PC-3 (cell line): ENCODE measurements around the gene TRPM5.

Experiments used
- EZH2 ChIP-seq: fragments of 300-600 bp; sonication (generic); IDR thresholded peaks from one replicate; pipeline ENCODE4 v1.6.1; 2017; ENCODE audit warnings: antibody characterized with exemption, mild to moderate bottlenecking, low read length; ENCODE audit not compliant: unreplicated experiment
- EZH2phosphoT487 ChIP-seq: fragments of 300-600 bp; sonication (generic); IDR thresholded peaks from 2 replicates; pipeline ENCODE4 v1.6.1; 2018; ENCODE audit warnings: mild to moderate bottlenecking, antibody characterized with exemption, low read length, borderline replicate concordance
- TF ChIP-seq, protein P1 (sequence below): fragments of 300-600 bp; sonication (generic); conservative IDR thresholded peaks from 2 replicates; pipeline ENCODE4 v1.5.1; 2017; ENCODE audit warnings: antibody characterized with exemption, low read depth, mild to moderate bottlenecking, low read length

DNA sequence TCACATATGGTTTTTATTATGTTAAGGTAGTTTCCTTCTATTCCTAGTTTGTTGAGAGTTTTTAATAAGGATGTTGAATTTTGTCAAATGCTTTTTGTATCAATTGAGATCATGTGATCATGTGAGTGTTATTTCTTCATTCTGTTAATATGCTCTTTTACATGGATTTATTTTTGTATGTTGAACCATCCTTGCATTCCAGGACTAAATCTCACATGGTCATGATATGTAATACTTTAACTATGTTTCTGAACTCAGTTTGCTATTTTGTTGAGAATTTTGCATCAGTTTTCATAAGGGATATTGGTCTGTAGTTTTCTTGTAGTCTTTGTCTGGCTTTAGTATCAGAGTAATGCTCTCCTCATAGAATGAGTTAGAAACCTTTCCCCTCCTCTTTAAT, 43.7 kb upstream of the TRPM5 start:
- TF ChIP-seq, protein P1, sequence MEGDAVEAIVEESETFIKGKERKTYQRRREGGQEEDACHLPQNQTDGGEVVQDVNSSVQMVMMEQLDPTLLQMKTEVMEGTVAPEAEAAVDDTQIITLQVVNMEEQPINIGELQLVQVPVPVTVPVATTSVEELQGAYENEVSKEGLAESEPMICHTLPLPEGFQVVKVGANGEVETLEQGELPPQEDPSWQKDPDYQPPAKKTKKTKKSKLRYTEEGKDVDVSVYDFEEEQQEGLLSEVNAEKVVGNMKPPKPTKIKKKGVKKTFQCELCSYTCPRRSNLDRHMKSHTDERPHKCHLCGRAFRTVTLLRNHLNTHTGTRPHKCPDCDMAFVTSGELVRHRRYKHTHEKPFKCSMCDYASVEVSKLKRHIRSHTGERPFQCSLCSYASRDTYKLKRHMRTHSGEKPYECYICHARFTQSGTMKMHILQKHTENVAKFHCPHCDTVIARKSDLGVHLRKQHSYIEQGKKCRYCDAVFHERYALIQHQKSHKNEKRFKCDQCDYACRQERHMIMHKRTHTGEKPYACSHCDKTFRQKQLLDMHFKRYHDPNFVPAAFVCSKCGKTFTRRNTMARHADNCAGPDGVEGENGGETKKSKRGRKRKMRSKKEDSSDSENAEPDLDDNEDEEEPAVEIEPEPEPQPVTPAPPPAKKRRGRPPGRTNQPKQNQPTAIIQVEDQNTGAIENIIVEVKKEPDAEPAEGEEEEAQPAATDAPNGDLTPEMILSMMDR, result no peak
- TF ChIP-seq EZH2 (no peak), EZH2phosphoT487 (no peak)
